Cardiac muscle cell (in vitro differentiated cells and primary cell): Measurements from ENCODE around the gene RFX2. TPM values are rescaled to one million over a fixed set of nuclear protein-coding genes. Genes with fewer than 3 reads are reported as not detected.

Experiments used
- DNase-seq, 2 donors: peaks; one replicate each; pipeline versions ENCODE4 v3.0.0 to v3.0.0-alpha.2; 2010 to 2017; ENCODE audit warnings: low read depth in 1 of 2, low spot score in 1 of 2
- H3K27ac ChIP-seq: fragments of 200-600 bp; sonication (generic); 2 replicates; pipeline ENCODE4 v1.5.1; 2016
- H3K27me3 ChIP-seq: fragments of 200-600 bp; sonication (generic); 2 replicates; pipeline ENCODE4 v1.6.0; 2016; ENCODE audit warnings: control low read depth
- H3K36me3 ChIP-seq: fragments of 200-600 bp; sonication (generic); 2 replicates; pipeline ENCODE4 v1.5.1; 2016; ENCODE audit warnings: control low read depth
- H3K4me1 ChIP-seq: fragments of 200-600 bp; sonication (generic); 2 replicates; pipeline ENCODE4 v1.8.1; 2017; ENCODE audit warnings: low read depth, mild to moderate bottlenecking, mixed run types
- H3K4me3 ChIP-seq: fragments of 200-600 bp; sonication (generic); 2 replicates; pipeline ENCODE4 v1.5.1; 2016; ENCODE audit warnings: mild to moderate bottlenecking
- H3K9me3 ChIP-seq: fragments of 200-600 bp; sonication (generic); 2 replicates; pipeline ENCODE4 v1.5.1; 2017; ENCODE audit warnings: low read depth, mild to moderate bottlenecking, control low read depth
- polyA plus RNA-seq: library from polyadenylated mRNA; unstranded; fragments of >200 nt; fragmentation: Nextera tagmentation; extraction: Ambion mirVana; gene quantifications from 2 replicates; pipeline ENCODE4 v1.2.1, GENCODE V29; 2016
- total RNA-seq: library from RNA; depleted of rRNA; stranded (reverse); fragments of >200 nt; gene quantifications from 2 replicates; pipeline ENCODE4 v1.2.3, GENCODE V29; 2016
- TF ChIP-seq, protein P1 (sequence below): IDR thresholded peaks from 2 replicates; pipeline ENCODE4 v1.5.1; 2012; ENCODE audit warnings: low read depth, mild to moderate bottlenecking, low read length

RFX2 gene
- total and polyA plus RNA-seq, 2 experiments from 2014 or later, result 3.0 to 3.9 TPM

DNA sequence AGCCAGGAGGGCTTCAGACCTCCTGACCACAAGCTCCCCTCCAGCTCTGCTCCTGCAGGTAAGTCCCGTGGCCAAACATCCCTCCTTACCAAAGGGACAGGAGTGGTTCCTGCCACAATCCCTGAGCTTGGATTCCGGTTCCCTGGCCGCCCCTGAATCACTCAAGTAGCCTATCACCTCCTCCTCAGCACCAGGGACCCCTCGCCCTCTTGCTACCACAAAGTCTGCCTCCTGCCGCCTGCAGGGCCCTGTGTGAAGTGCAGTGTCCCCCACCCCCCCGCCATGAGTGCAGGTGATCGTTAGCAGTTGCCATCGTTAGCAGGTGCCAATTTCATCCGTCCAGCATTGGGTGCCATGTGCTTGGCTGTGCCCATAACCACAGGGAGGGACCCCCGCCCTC lies 91.5 kb downstream of the RFX2 start:
- H3K27me3 ChIP-seq, result no peaks in the 10 kb centered on the region
- no peaks in the 10 kb centered on the region for H3K36me3 ChIP-seq
- no peaks in the 10 kb centered on the region for H3K4me1 ChIP-seq
- DNase-seq, result peak in 1 of 2 donors; percentile 39
- TF ChIP-seq, protein P1, sequence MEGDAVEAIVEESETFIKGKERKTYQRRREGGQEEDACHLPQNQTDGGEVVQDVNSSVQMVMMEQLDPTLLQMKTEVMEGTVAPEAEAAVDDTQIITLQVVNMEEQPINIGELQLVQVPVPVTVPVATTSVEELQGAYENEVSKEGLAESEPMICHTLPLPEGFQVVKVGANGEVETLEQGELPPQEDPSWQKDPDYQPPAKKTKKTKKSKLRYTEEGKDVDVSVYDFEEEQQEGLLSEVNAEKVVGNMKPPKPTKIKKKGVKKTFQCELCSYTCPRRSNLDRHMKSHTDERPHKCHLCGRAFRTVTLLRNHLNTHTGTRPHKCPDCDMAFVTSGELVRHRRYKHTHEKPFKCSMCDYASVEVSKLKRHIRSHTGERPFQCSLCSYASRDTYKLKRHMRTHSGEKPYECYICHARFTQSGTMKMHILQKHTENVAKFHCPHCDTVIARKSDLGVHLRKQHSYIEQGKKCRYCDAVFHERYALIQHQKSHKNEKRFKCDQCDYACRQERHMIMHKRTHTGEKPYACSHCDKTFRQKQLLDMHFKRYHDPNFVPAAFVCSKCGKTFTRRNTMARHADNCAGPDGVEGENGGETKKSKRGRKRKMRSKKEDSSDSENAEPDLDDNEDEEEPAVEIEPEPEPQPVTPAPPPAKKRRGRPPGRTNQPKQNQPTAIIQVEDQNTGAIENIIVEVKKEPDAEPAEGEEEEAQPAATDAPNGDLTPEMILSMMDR, result peak; percentile 34
- no peak overlapping the region for H3K4me3 ChIP-seq
- no peaks in the 10 kb centered on the region for H3K9me3 ChIP-seq
- H3K27ac ChIP-seq, result no peak overlapping the region

DNA sequence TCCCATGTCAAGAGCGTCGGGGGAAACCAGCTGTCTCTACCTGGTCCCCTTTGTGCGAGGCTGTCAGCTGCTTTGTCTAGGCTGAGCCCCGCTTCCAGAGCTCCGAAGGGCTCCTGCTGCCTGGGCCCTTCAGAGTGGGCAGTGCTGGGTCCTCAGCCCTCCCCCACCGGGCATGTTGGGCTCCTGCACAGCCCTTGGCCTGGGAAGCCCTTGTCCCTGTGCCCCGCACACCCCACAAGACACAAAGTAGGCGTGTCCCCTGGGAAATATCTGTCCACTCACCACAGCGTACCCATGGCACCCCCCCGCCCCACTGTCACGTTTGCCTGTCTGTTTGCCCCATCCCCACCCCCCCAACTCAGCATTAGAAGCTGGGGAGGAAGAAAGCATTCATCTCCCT lies 92.7 kb downstream of the RFX2 start:
- no peak for DNase-seq
- no peak overlapping the region for H3K27ac ChIP-seq
- H3K4me1 ChIP-seq, result no peaks in the 10 kb centered on the region
- H3K27me3 ChIP-seq, result no peaks in the 10 kb centered on the region
- H3K9me3 ChIP-seq, result no peaks in the 10 kb centered on the region
- TF ChIP-seq, protein P1, result no peak
- no peak overlapping the region for H3K4me3 ChIP-seq
- H3K36me3 ChIP-seq, result no peaks in the 10 kb centered on the region

DNA sequence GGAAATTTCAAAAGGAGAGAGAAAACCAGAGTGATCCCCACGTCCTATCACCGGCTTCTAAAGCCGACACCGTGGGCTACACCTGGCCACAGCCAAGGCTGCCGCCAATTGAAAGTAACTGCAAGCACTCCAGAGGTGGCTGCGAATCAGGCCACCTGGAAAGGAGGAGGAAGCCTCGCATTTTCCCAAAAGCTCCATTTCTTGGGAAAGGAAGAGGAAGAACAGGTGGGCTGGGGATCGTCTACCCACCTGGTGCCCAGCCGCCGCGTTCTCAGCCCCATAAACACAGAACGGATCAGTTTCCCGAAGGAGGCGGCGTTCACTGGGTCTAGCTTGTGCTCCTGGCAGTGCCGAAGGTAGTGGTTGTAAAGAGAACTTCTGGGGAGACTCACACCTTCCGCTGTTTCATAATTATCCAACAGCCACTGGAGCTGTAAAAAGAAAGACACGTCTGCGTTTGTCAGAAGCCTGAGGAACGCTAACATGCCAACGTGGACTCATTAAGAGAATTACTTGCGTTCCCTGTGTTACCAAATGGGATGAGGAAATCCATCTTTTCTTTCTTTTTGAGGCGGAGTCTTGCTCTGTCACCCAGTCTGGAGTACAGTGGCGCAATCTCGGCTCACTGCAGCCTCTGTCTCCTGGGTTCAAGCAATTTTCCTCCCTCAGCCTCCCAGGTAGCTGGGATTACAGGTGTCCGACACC lies 94.3 kb downstream of the RFX2 start:
- no peak for DNase-seq
- Histone ChIP-seq H3K27me3 (no peaks in the 10 kb centered on the region), H3K9me3 (no peaks in the 10 kb centered on the region), H3K4me1 (no peaks in the 10 kb centered on the region), H3K27ac (no peak overlapping the region), H3K4me3 (no peak overlapping the region), H3K36me3 (no peaks in the 10 kb centered on the region)
- TF ChIP-seq, protein P1, result no peak

DNA sequence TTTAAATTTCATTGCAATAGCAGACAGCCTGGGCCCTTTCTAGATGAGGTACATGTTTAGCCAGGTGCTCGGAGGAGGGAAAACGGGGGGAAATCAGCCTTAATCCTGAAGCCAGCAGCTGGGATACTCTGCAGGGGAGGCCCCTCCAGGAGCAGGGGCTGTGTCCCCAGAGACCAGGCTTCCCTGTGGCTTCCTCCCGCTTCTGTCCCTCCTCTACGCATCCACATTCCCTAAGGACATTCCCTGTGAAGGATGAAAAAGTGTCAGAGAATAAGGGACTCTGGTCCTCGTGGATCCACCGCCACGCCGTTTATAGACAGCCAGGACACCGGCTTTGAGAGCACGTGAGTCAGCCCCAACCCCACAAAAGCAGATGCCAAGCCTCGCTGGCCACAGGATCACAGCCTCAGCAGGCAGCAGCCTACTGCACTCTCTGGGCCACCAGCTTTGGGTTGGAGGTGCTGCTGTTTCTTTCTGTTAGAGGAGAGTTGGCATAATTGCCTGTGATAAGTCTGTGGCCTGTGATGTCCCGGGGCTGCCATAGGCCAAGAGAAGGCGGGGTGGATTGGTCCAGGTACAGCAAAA lies 95.7 kb downstream of the RFX2 start:
- Histone ChIP-seq H3K4me1 (no peaks in the 10 kb centered on the region), H3K27me3 (no peaks in the 10 kb centered on the region), H3K4me3 (no peak overlapping the region), H3K9me3 (no peaks in the 10 kb centered on the region), H3K27ac (no peak overlapping the region), H3K36me3 (no peaks in the 10 kb centered on the region)
- DNase-seq, result no peak
- TF ChIP-seq, protein P1, result no peak

DNA sequence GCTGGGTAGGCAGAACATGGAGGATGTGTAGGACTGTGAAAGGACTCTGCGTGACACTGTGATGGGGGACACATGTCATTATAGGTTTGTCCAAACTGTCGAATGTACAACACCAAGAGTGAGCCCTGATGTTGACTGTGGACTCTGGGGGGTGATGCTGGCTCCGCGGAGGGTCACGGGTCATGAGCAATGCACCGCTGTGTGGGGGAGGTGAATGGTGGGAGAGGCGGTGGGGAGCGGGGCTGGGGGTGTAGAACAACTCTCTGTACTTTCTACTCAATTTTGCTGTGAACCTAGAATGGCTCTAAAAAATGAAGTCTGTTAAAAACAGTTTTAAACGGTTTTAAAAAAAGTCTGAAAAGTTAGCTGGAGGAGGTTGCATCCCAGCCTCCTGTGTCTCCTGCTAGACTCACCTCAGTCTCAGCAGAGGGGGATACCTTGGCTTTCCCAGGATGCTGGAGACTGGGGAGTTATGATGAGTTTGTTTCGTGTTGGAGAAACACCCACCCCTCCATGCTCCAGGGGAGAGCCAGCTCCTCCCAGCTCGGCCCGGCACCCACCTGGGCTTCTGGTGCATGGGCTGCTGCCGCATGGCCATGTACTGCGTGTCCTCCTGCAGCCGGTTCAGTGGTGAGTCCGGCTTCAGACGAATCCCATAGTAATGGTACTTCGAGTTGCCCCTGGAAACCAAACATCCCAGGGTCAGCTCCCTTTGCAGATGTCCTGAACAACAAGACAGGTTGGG lies 97.7 kb downstream of the RFX2 start:
- TF ChIP-seq, protein P1, result no peak
- no peak for DNase-seq
- Histone ChIP-seq H3K9me3 (no peaks in the 10 kb centered on the region), H3K4me1 (no peaks in the 10 kb centered on the region), H3K27ac (no peak overlapping the region), H3K36me3 (no peaks in the 10 kb centered on the region), H3K4me3 (no peak overlapping the region), H3K27me3 (no peaks in the 10 kb centered on the region)
